WTC11 (cell line): ENCODE measurements around the gene KRT16.

Source experiments
- ATF1 ChIP-seq: sonication (generic); formaldehyde crosslinking; IDR thresholded peaks from 2 replicates; pipeline ENCODE4 v1.8.1; 2023; ENCODE audit warnings: mild to moderate bottlenecking, moderate library complexity, missing genetic modification reagents
- ATF3 ChIP-seq: sonication (generic); formaldehyde crosslinking; conservative IDR thresholded peaks from 2 replicates; pipeline ENCODE4 v1.8.1; 2022; ENCODE audit warnings: mild to moderate bottlenecking, missing genetic modification reagents
- CREM ChIP-seq: sonication (generic); formaldehyde crosslinking; IDR thresholded peaks from 2 replicates; pipeline ENCODE4 v1.8.1; 2022; ENCODE audit warnings: mild to moderate bottlenecking, missing genetic modification reagents, moderate library complexity
- CTCF ChIP-seq: fragments of 200-600 bp; IDR thresholded peaks from 2 replicates; pipeline ENCODE4 v1.8.0; 2022; ENCODE audit warnings: antibody characterized with exemption
- ELF4 ChIP-seq: sonication (generic); formaldehyde crosslinking; IDR thresholded peaks from 2 replicates; pipeline ENCODE4 v1.8.1; 2022; ENCODE audit warnings: low read depth, mild to moderate bottlenecking, moderate library complexity, missing genetic modification reagents
- ESRRA ChIP-seq: sonication (generic); formaldehyde crosslinking; IDR thresholded peaks from 2 replicates; pipeline ENCODE4 v1.8.1; 2022; ENCODE audit warnings: mild to moderate bottlenecking, missing genetic modification reagents, borderline replicate concordance
- JUN ChIP-seq: sonication (generic); formaldehyde crosslinking; IDR thresholded peaks from 2 replicates; pipeline ENCODE4 v1.8.0; 2023; ENCODE audit warnings: mild to moderate bottlenecking, missing genetic modification reagents
- NFE2L1 ChIP-seq: sonication (generic); formaldehyde crosslinking; IDR thresholded peaks from 2 replicates; pipeline ENCODE4 v1.8.1; 2023; ENCODE audit warnings: missing genetic modification reagents
- USF1 ChIP-seq: sonication (generic); formaldehyde crosslinking; IDR thresholded peaks from 2 replicates; pipeline ENCODE4 v1.8.0; 2022; ENCODE audit warnings: mild to moderate bottlenecking, missing genetic modification reagents
- TF ChIP-seq, protein P1 (sequence below): sonication (generic); formaldehyde crosslinking; IDR thresholded peaks from 2 replicates; pipeline ENCODE4 v1.8.1; 2023; ENCODE audit warnings: mild to moderate bottlenecking, missing genetic modification reagents
- TF ChIP-seq, protein P2 (sequence below): sonication (generic); formaldehyde crosslinking; IDR thresholded peaks from 2 replicates; pipeline ENCODE4 v1.8.1; 2023; ENCODE audit warnings: mild to moderate bottlenecking, missing genetic modification reagents, borderline replicate concordance

- no peak for TF ChIP-seq CTCF
- TF ChIP-seq ELF4 (CRISPR knock-in tag) = no peak
- no peak for TF ChIP-seq CREM (CRISPR knock-in tag)
- no peak for TF ChIP-seq NFE2L1 (CRISPR knock-in tag)
- TF ChIP-seq ATF1 (CRISPR knock-in tag) = no peak
- no peak for TF ChIP-seq ESRRA (CRISPR knock-in tag)
- TF ChIP-seq JUN = no peak
- TF ChIP-seq ATF3 (CRISPR knock-in tag) = no peak
- no peak for TF ChIP-seq USF1 (CRISPR knock-in tag)
- TF ChIP-seq, protein P1, sequence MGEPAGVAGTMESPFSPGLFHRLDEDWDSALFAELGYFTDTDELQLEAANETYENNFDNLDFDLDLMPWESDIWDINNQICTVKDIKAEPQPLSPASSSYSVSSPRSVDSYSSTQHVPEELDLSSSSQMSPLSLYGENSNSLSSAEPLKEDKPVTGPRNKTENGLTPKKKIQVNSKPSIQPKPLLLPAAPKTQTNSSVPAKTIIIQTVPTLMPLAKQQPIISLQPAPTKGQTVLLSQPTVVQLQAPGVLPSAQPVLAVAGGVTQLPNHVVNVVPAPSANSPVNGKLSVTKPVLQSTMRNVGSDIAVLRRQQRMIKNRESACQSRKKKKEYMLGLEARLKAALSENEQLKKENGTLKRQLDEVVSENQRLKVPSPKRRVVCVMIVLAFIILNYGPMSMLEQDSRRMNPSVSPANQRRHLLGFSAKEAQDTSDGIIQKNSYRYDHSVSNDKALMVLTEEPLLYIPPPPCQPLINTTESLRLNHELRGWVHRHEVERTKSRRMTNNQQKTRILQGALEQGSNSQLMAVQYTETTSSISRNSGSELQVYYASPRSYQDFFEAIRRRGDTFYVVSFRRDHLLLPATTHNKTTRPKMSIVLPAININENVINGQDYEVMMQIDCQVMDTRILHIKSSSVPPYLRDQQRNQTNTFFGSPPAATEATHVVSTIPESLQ = no peak
- TF ChIP-seq, protein P2, sequence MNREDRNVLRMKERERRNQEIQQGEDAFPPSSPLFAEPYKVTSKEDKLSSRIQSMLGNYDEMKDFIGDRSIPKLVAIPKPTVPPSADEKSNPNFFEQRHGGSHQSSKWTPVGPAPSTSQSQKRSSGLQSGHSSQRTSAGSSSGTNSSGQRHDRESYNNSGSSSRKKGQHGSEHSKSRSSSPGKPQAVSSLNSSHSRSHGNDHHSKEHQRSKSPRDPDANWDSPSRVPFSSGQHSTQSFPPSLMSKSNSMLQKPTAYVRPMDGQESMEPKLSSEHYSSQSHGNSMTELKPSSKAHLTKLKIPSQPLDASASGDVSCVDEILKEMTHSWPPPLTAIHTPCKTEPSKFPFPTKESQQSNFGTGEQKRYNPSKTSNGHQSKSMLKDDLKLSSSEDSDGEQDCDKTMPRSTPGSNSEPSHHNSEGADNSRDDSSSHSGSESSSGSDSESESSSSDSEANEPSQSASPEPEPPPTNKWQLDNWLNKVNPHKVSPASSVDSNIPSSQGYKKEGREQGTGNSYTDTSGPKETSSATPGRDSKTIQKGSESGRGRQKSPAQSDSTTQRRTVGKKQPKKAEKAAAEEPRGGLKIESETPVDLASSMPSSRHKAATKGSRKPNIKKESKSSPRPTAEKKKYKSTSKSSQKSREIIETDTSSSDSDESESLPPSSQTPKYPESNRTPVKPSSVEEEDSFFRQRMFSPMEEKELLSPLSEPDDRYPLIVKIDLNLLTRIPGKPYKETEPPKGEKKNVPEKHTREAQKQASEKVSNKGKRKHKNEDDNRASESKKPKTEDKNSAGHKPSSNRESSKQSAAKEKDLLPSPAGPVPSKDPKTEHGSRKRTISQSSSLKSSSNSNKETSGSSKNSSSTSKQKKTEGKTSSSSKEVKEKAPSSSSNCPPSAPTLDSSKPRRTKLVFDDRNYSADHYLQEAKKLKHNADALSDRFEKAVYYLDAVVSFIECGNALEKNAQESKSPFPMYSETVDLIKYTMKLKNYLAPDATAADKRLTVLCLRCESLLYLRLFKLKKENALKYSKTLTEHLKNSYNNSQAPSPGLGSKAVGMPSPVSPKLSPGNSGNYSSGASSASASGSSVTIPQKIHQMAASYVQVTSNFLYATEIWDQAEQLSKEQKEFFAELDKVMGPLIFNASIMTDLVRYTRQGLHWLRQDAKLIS (CRISPR knock-in tag) = no peak
Measured at GRCh38 chr17:41578538-41578937, 34.0 kb downstream of the KRT16 start.
